ENCODE results near the gene NPHP4. TPM values are rescaled to one million over a fixed set of nuclear protein-coding genes. Genes with fewer than 3 reads are reported as not detected.

Gene NPHP4
- total and polyA plus RNA-seq, 9 of the 15 experiments (the other 6 are each of a cell fraction or from before 2014, with no cell fraction given): 0.52 to 26.2 (median 6.7) TPM

GRCh38 chr1:5877001-5877400 is 115.2 kb downstream of the NPHP4 start:
- no TSS peak for BruUV-seq (replicated peaks)
- no peaks in the 10 kb centered on the region for H3K79me2 ChIP-seq (ENCODE audit: control insufficient read depth, insufficient read depth, low read length)
- peaks cover 49% of the 10 kb centered on the region; the same call in 1 of the 3 replicates for H3K36me3 ChIP-seq (ENCODE audit: control insufficient read depth, insufficient read depth, low read length)
- no peak overlapping the region for H3K4me3 ChIP-seq
- DNase-seq (ENCODE audit: extremely low read depth in 1 of 4, low spot score in 3 of 4) (no peak), ATAC-seq (no peak), FAIRE-seq (no peak)
- no peaks in the 10 kb centered on the region for H3K9me3 ChIP-seq (replicated peaks; ENCODE audit: control insufficient read depth, insufficient read depth, low read depth, low read length)
- ChIA-PET POLR2A (interaction anchor here (0.6 to 2.0 kb wide), 2 partner anchors 9 to 1255 kb away, joined by 3 to 8 read pairs; no protein-coding TSS in a partner anchor), CTCF (ENCODE audit: low intra/inter-chr PET ratio) (no interaction called here)
- no peak overlapping the region for H2AFZ ChIP-seq (ENCODE audit: low read depth, low read length)
- no peaks in the 10 kb centered on the region for H3K9me1 ChIP-seq (ENCODE audit: control insufficient read depth, insufficient read depth, low read length)
- no peak overlapping the region for H3K27ac ChIP-seq (ENCODE audit: extremely low read depth, low read depth, low read length)
- H3K27me3 ChIP-seq (ENCODE audit: control insufficient read depth in 2 of 2, insufficient read depth in 2 of 2, low read length in 2 of 2): no peaks in the 10 kb centered on the region
- no peak overlapping the region for H3K9ac ChIP-seq (ENCODE audit: insufficient read depth in 1 of 2, low read depth in 2 of 2, low read length in 2 of 2)
- intact Hi-C loops (cut with micrococcal nuclease) (no loop called here), in situ Hi-C loops (cut with MboI) (no loop called here)
- peaks cover 14% of the 10 kb centered on the region for H4K20me1 ChIP-seq (replicated peaks; ENCODE audit: control insufficient read depth, insufficient read depth, low read length)
- no peak overlapping the region for H3K4me2 ChIP-seq (ENCODE audit: insufficient read depth, low read length)
- H3K4me1 ChIP-seq (replicated peaks in 1 of 2; ENCODE audit: control insufficient read depth in 2 of 2, insufficient read depth in 2 of 2, low read length in 2 of 2): peaks cover 0 to 7% of the 10 kb centered on the region in 2 experiments; a peak in 1 of 5 replicates
- WGBS (ENCODE audit: insufficient coverage, low coverage, missing lambda C conversion rate): 80% methylated on average over 20 of the region's 22 CpGs
- TF ChIP-seq GATAD2A (IDR thresholded peaks at IDR 0.05) (no peak), SIN3B (IDR thresholded peaks at IDR 0.05; ENCODE audit: low read depth) (no peak), RFX5 (IDR thresholded peaks at IDR 0.05; ENCODE audit: low read depth, low read length) (no peak), ZNF584 (CRISPR knock-in tag; IDR thresholded peaks at IDR 0.05; ENCODE audit: low read depth) (no peak), TCF15 (CRISPR knock-in tag; IDR thresholded peaks at IDR 0.05) (no peak), JUND (IDR thresholded peaks at IDR 0.05; ENCODE audit: borderline replicate concordance, low read depth, low read length) (no peak), JUND (tag; IDR thresholded peaks at IDR 0.05; ENCODE audit: borderline replicate concordance, low read depth, low read length) (no peak), GTF2F1 (IDR thresholded peaks at IDR 0.05; ENCODE audit: low read depth, low read length) (no peak), ZBTB9 (CRISPR knock-in tag; IDR thresholded peaks at IDR 0.05) (no peak), ZNF444 (CRISPR knock-in tag; IDR thresholded peaks at IDR 0.05) (no peak), DEAF1 (CRISPR knock-in tag; IDR thresholded peaks at IDR 0.05) (no peak), REST (IDR thresholded peaks at IDR 0.05; ENCODE audit: borderline replicate concordance) (no peak), REST (CRISPR knock-in tag; IDR thresholded peaks at IDR 0.05; ENCODE audit: low read depth) (no peak)
